ENCODE measurements around the gene ADAMTSL2.

The ADAMTSL2 gene

DNA sequence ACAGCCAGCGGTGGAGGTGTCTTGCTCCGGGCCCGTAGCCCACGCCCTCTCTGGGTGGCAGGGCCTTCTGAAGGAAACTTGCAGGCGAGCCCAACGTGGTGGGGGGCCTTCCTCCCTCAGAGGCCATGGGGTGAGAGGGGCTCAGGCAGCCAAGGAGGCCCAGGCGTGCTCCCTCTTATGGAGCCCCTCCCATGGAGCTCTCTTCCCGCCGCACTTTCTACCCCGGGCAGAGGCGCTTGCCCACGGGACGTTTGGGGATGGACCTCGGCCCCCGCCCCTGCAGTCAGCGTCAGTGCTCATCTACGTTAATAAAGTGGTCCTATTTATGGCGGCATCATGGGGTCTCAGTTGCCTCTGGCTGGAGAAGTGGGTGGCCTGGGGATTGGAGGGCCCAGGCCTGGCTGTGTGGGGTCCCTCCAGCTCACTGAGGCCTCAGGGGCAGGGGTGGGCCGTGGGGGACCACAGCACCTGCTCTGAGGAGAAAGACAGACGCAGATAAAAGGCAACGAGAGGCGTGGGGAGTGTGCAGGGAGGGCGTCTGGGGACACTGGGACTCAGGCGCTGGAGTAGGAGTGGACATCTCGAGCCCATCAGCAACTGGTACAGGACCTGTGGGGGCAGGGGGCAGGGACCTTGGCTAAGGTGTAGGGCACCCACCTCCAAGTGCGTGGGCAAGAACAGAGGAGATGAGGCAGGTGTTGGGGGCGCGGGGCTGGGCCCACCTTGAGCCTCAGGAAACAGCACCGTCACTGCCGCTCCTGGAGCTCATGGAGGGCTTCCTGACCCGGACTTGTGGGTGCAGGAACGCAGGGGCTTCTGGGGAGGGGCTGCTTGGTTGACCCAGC lies 40.9 kb downstream of the ADAMTSL2 start:
- DNase-seq (ENCODE audit: low read depth): no peak

DNA sequence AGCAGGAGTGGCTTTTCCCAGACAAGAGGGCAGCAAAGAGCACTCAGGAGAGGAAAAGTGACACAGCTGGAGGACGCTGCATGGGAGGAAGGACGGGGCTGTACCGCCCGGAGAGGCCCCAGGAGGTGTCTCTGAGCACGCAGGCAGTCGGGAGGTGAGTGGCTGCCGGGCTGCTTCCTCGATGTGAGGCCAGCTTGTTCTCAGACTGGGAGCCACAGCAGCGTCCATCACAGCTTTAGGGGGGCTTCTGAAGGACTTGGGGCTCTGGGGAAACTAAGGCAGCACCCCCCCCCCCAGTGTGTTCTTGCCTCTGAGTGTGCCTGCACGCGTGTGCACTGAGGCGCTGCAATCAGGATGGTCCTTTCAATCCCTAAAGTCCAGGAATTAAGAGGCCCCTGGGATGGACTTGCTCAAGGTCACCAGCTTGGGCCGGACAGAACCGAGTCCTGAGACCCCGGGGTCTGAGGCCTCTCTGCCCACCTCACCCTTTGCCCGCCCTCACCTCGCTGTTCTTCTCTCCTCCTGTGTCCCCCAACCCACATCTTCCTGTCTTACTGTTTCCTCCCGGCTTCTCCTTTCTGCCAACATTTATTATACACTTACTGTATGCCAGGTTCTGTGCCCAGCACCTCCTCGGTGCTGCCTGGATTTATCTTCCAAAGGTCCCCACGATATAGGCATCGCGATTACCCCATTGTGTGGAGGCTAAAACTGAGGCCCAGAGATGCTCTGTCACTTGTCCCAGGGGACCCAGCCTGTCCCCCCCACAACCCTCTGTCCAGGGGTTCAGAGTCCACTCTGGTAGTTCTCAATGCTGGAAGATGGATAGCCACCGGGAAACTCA lies 41.7 kb downstream of the ADAMTSL2 start:
- no peak for DNase-seq (ENCODE audit: low read depth)

DNA sequence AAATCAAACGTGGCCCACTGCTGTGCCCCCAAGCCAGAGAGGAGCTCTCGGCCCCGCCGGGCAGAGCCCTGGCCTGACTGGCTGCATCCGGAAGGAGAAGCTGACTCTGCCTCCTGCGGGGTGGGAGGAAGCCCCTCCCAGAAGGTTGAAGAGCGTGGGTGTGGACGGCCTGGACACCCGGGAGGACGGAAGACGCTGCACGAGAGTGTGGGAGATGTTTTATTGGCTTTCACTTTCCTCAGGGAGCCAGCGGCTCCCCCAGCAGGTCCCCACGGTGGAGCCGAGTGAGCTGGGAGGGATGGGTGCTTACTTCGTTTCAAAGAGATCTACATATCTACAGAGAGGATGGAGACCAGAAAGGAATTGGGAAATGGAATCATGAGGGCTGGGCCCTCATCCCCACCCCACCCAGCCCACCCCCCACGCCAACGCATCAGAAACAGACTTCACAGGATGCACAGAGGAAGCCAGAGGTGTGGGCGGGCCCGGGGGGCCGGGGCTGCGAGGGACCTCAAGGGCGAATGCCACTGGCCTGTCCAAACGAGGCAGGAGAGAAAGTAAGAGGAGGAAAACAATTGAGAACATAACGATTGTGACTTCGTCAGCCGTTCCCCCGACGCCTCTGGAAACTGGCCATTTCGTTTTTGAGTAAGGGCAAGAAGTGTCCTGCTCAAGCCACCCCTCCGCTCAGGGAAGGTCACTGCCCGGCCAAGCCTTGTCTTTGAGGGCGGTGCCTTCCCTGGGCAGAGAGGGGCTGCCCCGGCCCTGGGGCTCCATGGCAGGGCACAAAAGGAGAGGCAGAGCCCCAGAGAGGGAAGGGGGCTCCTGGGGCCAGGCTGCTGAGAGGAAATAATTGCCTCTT lies 42.6 kb downstream of the ADAMTSL2 start:
- DNase-seq (ENCODE audit: low read depth): no peak

DNA sequence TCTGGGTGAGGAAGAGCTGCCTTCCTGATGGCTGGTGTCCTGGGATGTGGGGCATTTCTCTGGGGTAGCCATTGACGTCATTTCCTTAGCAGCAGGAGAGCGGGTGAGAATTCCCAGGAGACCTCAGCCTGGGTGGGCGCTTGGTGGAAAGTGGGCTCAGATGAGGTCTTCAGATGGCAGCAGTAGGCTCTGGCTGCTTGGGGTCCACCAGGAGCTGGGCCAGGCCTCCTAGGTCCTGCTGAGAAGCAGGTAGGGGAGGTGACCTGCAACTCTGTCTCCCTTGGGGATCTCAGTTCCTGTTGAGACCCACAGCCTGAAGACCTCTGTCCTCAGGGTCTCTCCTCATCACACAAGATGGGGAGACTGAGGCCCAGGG lies 43.2 kb downstream of the ADAMTSL2 start:
- DNase-seq (ENCODE audit: low read depth): no peak

DNA sequence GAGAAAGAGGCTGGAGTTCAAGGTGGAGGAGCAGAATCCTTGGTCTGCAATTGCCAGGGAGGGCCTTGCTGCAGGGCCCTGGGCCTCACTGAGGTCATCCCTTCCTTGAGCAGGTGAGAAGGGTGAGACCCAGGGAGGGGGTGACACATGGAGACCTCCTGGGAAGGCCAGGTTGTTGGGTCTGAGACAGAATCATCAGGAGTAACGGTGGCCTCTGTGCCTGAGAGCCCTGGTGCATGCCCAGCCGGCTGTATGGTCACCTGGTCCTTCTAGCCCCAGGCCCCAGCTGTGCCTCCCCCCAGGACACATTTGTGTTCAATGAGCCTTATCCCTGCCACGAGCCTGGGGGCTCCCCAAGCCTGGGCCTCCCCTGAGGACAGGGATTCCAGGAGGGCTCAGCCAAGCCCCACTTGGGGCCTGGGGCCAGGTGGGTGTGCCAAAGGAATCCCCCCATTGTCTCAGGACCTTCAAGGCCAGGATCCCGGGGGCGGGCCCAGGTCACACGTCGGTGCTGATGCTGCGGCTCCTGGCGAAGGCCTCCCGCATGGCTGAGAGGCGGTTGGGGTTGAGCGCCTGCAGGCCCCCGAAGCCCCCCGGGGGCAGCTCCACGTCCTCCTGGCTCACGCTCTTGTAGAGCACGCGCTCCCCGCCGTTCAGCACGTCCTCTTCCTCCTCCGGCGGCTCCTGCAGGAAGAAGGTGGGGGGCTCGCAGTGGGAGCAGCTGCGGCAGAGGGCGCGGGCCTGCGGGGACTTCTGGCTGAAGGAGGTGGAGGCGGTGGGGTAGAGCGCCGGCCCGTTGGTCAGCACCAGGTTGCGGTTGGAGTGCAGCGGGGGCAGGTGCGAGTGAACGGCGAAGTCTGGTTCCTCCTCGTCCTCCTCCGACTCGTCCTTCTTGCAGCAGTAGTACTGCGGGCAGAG lies 44.3 kb downstream of the ADAMTSL2 start:
- DNase-seq (ENCODE audit: low read depth): no peak

DNA sequence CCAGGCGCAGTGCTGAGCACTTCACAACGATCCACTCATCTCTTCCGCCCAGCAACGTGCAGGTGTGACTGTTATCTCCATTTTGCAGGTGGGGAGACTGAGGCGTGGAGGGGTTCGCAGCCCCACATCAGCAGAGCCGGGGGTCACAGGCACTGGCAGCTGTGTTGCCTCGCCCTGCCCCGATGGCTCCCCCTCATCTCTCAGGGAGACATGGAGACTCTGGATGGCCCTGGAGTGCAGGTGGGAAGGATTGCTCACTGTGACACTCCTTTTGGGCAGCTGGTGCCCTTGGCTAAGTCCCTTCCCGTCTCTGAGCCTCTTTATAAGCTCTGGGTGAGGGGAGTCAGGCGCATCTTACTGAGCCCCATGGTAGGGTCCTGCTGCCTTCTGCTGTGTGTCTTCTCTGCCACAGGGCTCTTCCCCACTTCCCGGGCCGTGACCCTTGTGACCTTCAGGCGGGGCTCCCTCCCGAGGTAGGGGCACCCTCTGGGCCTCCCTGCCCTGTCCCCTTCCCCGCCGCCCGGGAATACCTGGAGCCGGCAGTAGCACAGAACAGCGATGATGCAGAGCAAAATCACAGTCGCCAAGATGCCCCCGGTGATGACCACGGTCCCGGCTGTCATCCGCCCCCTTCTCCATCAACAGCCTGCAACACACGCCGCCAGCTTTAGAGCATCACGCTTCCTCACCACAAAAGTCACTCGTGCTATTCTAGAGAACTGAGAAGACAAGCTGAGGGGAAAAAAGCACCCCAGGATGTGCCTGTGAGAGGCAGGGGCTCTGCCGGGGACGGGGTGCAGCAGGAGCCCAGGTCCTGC lies 45.3 kb downstream of the ADAMTSL2 start:
- no peak for DNase-seq (ENCODE audit: low read depth)

DNA sequence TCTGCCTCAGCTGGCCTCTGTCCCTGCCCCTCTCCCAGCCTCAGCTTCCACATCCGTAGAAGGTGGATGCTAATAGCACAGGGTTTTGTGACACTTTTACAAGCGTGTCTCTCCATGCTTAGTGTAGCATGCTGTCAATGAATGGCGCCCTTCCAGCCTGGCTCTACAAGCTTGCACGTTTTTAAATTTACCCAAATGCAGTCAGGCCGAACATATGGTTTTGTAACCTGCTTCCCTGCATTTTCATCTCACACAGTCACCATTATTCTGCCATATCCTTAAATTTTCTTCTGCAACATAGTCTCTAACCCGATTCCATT lies 45.9 kb downstream of the ADAMTSL2 start:
- no peak for DNase-seq (ENCODE audit: low read depth)

DNA sequence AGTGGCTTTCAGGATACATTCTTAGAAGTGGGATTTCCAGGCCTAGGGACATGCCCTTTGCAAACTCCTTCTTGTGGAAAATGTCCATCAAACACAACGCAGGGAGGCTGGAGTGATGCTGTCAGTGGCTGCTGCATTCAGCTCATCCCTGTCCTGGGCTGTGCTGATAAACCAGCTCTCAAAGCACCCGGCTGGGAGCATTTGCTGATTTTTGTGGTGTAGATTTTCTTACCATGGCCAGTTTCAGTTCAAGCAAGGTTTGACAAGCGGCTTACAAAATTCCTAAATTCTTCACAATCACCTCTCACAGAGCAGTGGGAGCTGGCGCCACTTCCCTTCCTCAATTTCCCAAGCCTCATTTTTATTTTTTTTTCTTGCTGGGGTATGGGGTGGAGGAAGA lies 46.5 kb downstream of the ADAMTSL2 start:
- DNase-seq (ENCODE audit: low read depth): no peak

DNA sequence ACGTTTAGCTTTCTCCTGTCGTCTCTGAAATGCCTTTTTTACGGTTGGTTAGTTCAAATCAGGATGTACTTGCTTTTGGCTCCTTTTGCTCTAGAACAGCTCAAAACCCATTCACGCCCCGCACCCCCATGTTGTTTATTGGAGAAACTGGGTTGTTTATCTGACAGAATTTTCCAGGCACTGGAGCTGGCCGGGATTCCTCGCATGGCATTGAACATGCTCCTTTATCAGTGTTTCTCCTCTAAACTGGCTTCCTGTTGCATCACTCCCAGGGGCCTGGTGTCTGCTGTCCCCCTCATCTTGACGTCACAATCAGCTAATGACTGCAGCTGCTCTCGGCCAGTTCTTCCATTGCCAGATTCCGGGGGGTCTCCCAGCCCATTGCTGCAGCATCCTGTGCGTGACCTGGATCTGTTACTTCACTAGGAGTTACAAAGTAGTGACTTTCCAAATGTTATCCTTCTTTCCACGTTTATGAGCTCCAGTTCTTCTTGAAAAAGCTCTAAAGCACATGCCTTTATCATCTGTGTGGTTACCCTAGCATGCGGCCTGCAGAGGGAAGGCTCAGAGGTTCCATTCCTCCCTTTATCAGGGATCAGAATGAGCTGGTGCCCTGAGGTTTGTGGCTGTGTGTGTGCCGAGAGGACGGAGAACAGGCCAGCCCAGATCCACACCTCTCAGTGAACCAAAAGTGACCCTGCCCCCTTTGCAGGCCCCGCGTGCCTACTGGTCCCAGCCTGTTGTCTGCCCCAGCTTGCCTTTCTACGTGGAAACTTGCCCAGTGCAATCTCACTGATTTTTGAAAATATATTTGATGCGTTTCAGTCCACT lies 47.2 kb downstream of the ADAMTSL2 start:
- DNase-seq (ENCODE audit: low read depth): no peak

DNA sequence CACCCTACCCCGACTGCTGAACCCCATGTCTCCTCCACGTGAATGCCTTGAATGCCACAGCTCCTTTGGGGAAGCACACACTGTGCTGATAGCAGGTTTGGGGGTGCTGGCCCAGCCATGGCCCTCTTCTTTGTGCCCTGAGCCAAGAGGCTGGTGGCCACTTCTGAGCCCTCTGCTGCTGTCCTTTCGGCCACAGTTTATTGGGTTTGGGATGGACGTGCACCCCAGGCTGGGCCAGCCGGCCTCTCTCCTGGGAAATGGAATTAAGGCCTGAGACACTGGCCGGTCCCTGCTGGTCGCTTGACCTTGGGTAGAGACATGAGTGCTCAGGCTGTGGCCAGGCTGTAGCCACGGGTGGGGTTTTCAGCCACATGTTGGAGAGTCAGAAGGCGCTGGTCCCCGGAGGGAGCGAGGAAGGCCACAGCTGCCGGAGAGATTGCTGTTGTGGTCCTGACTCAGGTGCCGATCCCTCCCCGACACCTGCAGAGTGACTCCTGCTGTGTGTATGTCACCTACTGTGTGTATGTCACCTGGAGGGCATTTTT lies 48.1 kb downstream of the ADAMTSL2 start:
- no peak for DNase-seq (ENCODE audit: low read depth)

DNA sequence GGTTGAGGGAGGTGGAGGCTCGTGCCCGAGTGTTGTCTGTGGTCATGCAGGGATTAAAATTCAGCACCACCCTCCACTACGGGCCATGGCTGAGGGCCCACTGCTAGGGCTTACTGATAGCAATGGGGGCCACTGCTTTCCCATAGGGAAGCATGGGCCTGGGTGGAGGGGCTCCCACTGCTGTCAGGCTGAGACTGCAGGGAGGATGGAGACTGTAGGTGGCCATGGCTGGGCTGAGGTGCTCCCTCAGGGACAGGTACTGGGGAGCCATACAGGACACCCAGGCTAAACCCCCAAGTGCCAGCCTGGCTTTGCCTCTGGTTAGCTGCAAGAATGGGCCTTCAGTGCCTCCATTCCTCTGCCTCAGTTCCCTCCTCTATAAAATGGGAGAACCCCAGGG lies 48.6 kb downstream of the ADAMTSL2 start:
- DNase-seq (ENCODE audit: low read depth): no peak

DNA sequence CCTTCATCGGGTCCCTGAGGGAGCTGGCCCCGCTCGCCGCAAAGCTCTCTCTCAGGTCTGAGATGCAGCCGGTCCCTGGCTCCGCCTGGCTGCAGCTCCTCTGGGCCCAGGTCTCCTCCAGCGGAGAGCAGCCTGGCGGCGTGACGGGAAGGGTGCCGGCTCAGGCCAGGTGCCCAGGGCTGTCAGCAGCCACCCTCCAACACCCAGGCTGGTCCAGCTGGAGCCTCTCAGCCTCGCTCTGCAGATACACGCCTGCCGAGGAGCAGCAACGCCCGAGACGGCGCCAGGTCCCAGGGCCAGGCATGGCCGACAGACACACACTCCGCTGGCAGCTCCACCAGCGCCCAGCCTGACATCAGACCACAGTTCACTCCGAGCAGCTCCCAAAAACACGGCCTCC lies 49.1 kb downstream of the ADAMTSL2 start:
- DNase-seq (ENCODE audit: low read depth): no peak

DNA sequence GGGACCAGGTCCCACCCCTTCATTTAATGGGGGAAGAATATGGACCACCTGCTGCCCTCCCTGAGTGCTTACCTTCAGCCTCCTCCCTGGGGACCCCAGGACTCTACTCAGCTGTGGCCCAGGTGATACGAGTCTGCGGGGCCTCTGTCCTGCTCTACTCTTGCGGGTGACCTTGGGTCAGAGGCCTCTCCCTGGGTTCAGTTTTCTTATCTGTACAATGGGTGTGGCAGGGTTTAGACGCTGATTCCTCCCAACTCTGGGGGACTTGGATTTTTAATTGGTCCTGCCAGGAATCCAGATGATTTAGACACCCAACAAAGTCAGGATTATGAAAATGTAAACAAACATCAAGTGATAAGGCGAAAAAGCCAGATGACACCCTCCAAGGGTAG lies 49.7 kb downstream of the ADAMTSL2 start:
- no peak for DNase-seq (ENCODE audit: low read depth)

DNA sequence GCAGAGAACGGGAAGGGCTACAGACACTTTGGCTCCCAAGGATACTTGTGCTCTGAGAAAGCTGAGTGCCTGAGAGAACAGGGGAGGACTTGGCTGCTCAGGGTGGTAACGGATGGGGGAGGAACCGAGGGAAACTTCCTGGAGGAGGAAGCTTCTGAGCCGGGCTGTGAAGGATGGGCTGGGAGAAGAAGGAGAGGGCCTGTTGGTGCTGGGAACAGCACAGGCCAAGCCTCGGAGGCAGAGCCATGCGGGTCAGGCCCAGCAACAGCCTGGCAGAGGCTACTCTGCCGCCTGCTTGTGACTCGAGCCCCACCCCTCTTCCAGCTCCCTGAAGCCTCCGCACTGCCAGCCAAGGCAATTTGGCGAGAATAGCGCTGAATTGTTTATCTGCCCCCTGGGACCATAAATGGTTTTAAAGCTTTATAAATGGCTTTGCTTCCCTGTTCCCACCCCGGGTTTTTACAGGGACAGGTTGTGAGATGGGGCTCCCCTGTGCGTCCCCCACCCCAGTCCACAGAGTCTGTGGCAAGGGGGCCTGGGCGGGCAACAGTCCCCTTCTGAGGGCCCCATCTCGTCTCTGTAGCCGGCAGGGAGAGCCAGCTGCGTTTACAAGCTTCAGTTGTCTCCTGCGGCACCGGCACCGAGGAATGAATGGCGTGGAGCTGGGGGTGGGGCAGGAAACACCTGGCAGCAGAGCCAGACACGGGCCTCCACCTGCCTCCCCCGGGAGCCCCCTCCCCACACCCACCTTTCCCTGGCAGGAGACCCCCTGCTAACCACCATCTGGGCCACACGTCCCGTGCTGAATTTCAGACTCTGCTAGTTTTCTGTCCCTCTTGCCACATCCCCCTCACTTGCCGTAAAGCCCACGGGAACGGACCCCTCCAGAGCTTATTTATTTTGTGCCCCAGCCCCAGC lies 50.3 kb downstream of the ADAMTSL2 start:
- no peak for DNase-seq (ENCODE audit: low read depth)

DNA sequence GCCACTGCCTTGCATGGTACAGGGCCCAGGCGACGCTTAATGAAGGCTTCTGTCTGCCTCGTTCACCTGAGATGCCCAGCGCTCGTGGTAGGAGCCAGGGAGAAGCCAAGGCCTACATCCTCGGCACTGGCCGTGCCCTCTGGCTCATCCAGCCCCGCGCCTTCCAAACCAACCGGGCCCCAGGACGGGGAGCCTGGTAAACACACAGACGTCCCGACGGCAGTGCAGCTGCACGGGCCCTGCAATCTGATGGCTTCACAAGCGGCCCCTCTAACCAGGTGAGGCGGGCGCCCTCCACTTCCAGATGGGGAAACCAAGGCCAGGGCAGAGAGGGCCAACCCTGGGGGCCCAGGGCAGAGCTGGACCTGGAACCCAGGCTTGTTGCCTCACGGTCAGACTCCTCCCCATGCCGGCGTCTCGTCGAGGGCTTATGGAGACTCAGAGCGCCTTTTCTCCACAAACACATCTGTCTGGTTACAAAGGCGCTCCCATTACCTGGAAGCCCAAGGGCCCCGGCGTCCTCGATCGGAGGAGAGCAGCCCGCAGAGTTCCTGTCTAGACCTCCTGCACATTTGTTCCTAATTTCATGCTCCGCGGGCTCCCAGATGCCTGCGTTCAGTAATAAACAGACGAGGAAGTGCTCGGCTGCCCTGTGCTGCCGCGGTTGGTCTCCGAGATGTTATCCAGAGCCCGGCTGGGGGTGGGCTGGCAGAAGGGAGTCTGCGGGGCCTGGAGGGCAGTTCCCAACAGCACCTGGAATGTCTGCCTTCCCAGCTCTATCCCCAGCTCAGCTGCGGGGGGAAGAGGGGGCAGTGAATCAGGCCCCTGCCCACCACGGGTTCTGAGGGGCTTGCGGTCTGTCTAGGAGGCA lies 51.2 kb downstream of the ADAMTSL2 start:
- DNase-seq (ENCODE audit: low read depth): no peak

DNA sequence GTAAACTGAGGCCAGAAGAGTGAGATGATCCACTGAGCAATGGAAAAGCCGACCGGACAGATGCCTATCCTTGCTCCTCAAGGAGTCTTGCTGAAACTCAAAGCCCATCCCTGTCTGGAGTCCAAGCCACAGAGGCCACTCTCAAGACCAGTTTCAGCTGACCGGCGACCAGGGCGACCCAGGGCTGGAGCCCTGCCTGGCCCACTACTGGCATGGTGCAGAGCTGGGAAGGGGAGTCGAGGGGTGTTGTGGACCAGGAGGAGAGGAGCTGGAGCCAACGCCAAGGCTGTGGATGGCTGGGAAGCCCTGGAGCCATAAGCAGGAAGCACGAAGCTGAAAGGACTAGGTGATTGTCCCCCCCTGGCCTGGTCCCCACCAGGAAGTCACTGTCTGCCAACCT lies 52.5 kb downstream of the ADAMTSL2 start:
- no peak for DNase-seq (ENCODE audit: low read depth)

DNA sequence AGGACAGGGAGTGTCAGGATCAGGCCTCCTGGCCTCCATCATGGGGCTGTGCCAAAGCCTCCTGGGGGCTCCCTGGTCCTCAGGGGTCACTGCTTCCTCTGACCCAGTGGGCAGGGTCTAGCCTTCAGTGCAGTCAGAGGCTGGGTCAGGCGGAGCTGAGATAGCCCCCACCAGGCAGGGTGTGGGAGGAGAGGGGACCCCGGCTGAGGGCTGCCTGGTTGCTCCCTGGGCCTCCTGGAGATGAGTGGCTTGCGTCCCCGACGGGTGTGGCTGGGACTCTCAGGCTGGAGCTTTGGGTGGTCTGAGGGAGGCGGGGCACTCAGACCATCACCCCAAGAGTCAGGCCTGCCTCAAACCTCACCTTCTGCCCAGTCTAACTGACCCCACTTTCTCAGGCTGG lies 53.0 kb downstream of the ADAMTSL2 start:
- DNase-seq (ENCODE audit: low read depth): no peak

Data from stimulated activated CD8-positive, alpha-beta memory T cell treated with anti-CD3 and anti-CD28 coated beads, Interleukin-7, amount 100 ng/mL, for 24 hours (primary cell).